DND-41 (cell line): ENCODE results near the gene PLPPR2.

Experiments
- CTCF ChIP-seq: IDR thresholded peaks from 2 replicates; pipeline ENCODE4 v1.5.1; 2012; ENCODE audit warnings: borderline replicate concordance, low read length, moderate library complexity, mild to moderate bottlenecking; ENCODE audit not compliant: poor library complexity, severe bottlenecking; ENCODE audit errors: extremely low read depth
- EZH2 ChIP-seq: IDR thresholded peaks from 3 replicates; pipeline ENCODE4 v1.6.1; 2012; ENCODE audit warnings: borderline replicate concordance, low read depth, mild to moderate bottlenecking, moderate library complexity, low read length, inconsistent platforms; ENCODE audit not compliant: severe bottlenecking

GRCh38 chr19:11404588-11405222 is 49.5 kb downstream of the PLPPR2 start:
- TF ChIP-seq CTCF (no peak), EZH2 (no peak)
